Astrocyte (in vitro differentiated cells and primary cell): ENCODE measurements around the gene CD81.

Source experiments
- CTCF ChIP-seq: IDR thresholded peaks from 2 replicates; pipeline ENCODE4 v1.5.1; 2011; ENCODE audit warnings: low read depth, mild to moderate bottlenecking, inconsistent platforms, low read length, moderate library complexity; ENCODE audit not compliant: insufficient read depth
- EZH2 ChIP-seq: IDR thresholded peaks from 2 replicates; pipeline ENCODE4 v1.6.1; 2012; ENCODE audit warnings: mild to moderate bottlenecking, low read length, inconsistent platforms; ENCODE audit not compliant: insufficient read depth

GRCh38 chr11:2414616-2415015 is 37.5 kb downstream of the CD81 start:
- TF ChIP-seq CTCF (no peak), EZH2 (no peak)
